ENCODE results near the gene CARS1.
A peak's percentile ranks its signal among the peaks of the same experiment; 100 is the strongest.
"Not testable (repeated sequence)": the region's sequence is repeated elsewhere in the genome, so short reads cannot be mapped to it uniquely, and the experiment has no call there.

Gene CARS1

GRCh38 chr11:3064709-3065108 is 7.5 kb upstream of the CARS1 start:
- not testable (repeated sequence) for H3K4me3 ChIP-seq (ENCODE audit: low read depth, low read length)

GRCh38 chr11:3063876-3064275 is 6.7 kb upstream of the CARS1 start:
- not testable (repeated sequence) for H3K4me3 ChIP-seq (ENCODE audit: low read depth, low read length); DNase-seq (ENCODE audit: low read depth)

More at GRCh38 chr11:3064709-3065108, 7.5 kb upstream of the CARS1 start:
- not testable (repeated sequence) for DNase-seq (ENCODE audit: low read depth)

GRCh38 chr11:3063432-3063831 is 6.2 kb upstream of the CARS1 start:
- not testable (repeated sequence) for H3K4me3 ChIP-seq (ENCODE audit: low read depth, low read length); DNase-seq (ENCODE audit: low read depth)

GRCh38 chr11:3060436-3061025 is 3.3 kb upstream of the CARS1 start:
- DNase-seq (ENCODE audit: low read depth): no peak
- H3K4me3 ChIP-seq (ENCODE audit: low read depth, low read length): no peak overlapping the region

DNA sequence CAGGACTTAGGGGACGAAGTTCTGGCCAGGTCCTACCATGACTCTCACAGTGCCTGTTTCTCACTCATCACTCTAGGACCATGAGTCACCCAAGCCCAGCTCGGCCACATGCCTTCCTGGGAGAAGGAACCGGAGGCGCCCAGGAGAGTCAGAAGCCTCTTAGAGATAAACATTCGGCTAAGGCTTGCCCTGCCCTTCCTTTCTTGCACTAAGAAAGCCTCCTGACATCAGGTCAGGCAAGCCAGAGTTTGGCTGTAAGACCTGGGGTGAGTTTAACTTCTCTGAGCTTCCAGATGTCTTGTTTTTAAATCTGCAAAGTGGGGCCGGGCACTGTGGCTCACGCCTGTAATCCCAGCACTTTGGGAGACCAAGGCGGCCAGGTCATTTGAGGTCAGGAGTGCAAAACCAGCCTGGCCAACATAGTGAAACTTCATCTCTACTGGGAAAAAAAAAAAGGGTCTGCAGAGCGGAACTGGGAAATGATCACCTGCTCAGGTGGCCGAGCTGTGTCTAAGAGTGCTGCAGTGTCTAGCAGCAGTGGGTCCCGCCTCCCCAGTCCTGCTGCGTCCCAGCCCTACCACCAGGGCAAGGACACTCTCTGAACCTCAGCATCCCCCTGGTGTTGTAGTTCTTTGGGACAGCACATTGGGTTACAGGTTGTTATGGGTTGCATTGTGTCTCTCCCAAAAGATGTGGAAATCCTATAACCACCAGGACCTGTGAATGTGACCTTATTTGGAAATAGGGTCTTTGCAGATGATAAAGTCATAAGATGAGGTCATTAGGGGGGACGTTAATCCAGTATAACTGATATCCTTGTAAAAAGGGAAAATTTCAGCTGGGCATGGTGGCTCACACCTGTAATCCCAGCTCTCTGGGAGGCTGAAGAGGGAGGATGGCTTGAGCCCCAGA is 1.8 kb upstream of the CARS1 start:
- peak; percentile 44 for DNase-seq (ENCODE audit: low read depth)
- no peak overlapping the region for H3K4me3 ChIP-seq (ENCODE audit: low read depth, low read length)

DNA sequence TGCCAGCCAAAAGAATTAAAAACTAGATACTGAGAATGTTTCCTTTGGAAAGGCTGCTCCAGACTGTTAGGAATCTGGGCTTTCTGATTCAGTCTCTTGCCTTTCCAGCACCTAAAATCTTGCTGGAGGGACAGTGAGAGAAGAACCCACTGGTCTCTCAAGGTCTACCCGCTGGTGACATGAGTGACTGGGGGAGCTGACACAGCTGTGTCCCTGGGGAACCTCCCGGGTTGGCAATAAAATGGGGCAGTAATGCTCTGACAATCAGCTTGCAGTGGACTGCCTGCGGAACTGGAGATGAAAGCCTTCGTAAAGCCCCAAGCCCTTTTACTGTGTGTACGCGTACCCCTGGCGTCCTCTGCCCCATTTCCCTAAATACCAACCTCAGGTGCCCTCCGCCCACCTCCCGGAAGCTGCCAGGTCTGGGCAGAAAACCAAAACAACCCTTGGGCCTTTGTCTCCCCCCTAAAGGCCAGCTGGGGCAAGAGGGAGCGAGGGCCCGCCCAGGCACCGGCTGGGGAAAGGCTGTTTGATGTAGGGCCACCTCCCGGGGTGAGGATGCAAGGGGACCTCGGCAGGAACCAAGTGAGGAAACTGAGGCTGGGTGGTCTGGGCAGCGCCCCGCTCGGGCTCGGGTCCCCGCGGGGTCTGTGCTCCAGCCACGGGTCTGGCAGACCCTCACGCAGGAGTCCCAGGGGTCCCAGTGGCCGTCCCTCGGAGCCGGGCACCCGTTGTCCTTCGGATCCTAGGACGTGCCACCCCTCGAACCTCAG is 741 bp downstream of the CARS1 start:
- DNase-seq (ENCODE audit: low read depth): no peak
- peak overlapping the region; percentile 96 for H3K4me3 ChIP-seq (ENCODE audit: low read depth, low read length)

GRCh38 chr11:3055891-3056290 is 1.3 kb downstream of the CARS1 start:
- no peak for DNase-seq (ENCODE audit: low read depth)
- peak overlapping the region; percentile 96 for H3K4me3 ChIP-seq (ENCODE audit: low read depth, low read length)

DNA sequence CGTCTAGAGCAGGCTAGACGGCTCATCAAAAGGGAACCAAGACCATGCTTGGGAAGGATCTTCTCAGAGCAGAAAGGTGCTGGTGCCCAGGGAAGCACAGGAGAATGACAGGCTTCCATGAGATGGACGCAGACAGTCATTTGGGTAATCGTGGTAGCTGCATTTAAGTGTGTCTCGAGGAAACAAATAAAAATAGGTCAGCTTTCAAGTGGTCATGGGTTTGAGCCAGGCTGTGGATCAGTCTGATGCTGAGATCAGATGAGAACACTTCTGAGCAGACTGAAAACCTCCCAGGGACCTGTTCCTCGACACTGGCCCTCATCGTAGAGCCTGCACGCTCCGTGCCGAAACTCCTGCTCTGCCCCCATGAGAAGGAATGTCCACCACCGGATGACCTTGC is 4.7 kb downstream of the CARS1 start:
- no peak for DNase-seq (ENCODE audit: low read depth)
- H3K4me3 ChIP-seq (ENCODE audit: low read depth, low read length): no peak overlapping the region

DNA sequence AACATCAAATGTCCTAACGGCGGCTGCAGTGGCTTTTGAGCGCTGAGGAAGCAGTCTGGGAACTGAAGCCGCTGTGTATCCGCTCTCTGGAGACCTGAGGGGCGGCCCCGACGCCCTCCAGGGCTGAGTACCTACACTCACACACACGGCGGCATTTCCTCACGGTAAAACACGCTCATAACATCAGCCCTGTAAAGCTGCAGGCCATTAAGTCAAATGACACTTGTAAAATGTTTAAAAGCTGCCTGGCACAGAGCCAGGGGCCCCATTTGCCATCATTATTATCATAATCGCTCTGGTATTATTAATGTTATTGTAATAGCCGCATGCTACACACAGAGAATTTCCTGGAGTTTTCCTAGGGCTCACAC is 5.1 kb downstream of the CARS1 start:
- no peak for DNase-seq (ENCODE audit: low read depth)
- no peak overlapping the region for H3K4me3 ChIP-seq (ENCODE audit: low read depth, low read length)

DNA sequence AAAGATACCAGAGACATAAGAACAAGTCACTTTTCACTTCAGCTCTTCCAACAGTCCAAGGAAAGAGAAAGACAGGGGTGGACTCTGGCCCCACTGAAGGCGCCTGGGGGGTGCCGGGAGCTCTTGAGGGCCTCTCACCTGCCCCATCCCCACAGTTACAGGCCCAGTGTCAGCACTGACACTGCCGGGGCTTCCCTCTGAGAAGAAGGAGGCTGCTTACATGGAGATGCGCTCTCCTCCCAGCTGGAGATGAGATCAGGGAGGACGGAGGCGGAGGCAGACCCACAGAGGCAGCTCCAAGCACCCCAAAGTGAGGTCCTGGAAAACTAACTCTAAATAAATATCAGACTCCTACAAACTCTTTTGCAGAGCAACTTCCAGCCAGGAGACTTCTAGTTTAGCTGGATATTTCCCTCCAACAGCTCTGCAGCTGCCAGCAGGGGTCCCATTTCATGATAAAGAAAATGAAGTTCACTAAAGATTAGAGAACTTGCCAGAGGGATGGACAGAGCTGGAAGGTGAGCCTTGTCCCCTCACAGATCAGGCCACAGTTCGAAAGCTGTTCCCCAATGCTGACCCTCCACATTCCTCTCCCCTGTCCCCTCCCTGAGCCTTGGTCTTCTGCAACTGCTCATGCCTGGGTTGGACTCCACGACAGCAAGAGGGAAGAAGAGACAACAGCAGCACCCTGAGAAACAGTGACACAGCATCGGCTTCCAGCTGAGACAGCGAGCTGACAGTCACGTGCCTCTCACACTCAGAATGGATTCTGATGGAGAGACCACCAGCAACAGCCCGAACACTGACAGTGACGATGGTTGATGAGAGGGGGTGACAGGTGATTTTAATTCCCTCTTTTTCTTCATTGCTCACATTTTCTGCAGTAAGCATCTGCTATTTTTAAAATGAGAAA is 5.8 kb downstream of the CARS1 start:
- H3K4me3 ChIP-seq (ENCODE audit: low read depth, low read length): no peak overlapping the region
- DNase-seq (ENCODE audit: low read depth): no peak

DNA sequence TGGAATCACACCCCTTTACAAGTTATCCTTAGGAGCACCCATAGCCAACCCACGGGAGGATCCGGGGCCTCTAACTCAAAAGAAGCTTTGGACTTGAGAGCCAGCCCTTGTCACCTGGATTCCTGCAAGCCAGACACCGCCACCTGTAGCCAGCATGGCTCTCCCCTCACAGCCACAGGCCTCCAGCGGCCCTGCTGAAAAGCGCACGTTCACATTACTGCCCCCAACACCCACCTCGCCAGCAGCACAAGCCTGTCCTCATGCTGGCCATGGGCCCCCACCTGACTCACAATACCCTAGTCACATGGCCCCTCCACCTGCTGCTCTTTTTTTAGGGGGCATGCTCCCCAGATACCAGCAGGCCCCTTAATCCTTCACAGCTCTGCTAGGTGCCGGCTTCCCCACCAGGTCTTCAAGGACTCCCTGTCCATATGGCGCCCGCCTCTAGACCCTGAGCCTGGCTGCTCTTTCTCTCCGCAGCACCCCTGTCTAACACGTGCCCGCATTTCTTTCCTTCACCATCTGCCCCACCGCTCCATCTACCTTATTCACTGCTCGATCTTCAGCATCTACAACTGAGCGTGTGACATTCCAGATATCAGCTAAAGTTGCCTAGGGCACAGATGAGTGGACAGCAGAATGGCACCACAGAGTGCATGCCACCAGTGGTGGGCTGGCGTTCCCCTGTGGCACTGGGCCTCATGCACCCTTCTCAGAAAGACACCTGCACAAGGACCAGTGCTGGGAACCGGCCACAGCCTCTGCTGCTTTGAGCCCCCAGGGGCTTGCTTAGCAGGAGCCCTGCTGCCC is 6.6 kb downstream of the CARS1 start:
- H3K4me3 ChIP-seq (ENCODE audit: low read depth, low read length): no peak overlapping the region
- DNase-seq (ENCODE audit: low read depth): no peak

DNA sequence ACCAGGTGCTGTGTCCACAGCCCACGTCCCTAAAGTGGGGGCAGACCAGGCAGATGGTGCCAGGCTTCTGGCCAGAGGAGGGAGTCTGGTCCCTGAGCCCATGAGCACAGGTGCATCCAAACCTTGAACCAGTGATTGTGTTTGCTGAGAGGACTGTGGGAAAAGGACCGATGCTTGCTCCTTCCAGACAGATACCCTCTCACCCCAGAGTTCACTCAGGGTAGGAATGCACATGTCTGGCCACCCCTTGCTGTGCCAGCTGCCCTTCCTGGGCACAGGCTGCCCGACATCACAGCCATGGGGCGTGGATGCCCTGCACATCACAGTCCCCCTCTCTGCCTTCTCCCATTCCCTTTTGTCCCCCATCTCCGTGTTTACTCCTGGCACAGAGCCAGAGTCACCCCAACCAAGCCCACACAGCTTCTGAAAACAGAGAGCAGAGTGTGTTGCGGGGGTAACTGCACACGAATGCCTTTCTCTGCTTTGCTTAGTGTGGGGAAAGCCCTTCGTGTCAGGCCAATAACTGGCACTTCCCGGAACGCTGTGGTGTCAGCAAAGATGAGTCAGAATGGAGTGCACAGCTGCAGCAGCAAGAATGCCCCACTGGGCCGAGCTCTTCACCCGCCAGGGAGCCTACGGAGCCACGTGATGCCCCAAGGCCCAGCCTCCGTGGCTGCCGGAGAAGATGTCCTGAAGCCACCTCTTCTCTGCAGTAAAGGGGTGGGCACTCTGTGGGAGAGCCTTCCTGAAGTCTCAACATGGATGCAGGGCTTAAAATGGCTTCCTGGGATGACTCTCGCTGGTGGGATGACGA is 7.6 kb downstream of the CARS1 start:
- DNase-seq (ENCODE audit: low read depth): peak; percentile 87
- peak overlapping the region; percentile 7 for H3K4me3 ChIP-seq (ENCODE audit: low read depth, low read length)

DNA sequence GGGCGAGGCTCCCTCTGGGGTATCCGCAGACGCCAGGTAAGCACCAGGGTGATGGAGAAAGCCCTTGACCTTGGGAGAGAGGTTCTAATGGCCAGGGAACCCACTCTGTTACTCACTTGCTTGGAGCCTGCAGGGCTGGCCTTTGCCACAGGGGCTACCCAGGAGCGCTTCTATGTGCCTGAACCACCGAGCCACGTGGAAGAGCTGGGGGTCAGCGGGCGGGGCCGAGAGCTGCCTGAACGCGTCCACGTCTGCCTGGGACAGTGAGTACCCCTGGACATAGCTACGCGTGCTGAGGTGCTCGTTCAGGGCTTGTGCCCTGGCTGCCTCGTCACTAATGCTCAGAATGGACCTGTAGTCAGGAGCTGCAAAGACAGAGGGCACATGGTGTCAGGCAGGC is 9.6 kb downstream of the CARS1 start:
- DNase-seq (ENCODE audit: low read depth): no peak
- no peak overlapping the region for H3K4me3 ChIP-seq (ENCODE audit: low read depth, low read length)

- no peak for DNase-seq (ENCODE audit: low read depth)
Observed at GRCh38 chr11:3046641-3047040, 10.6 kb downstream of the CARS1 start.

GRCh38 chr11:3046190-3046589 is 11.0 kb downstream of the CARS1 start:
- DNase-seq (ENCODE audit: low read depth): no peak
- H3K4me3 ChIP-seq (ENCODE audit: low read depth, low read length): no peak overlapping the region

More at GRCh38 chr11:3046641-3047040, 10.6 kb downstream of the CARS1 start:
- no peak overlapping the region for H3K4me3 ChIP-seq (ENCODE audit: low read depth, low read length)

GRCh38 chr11:3044915-3045314 is 12.3 kb downstream of the CARS1 start:
- no peak overlapping the region for H3K4me3 ChIP-seq (ENCODE audit: low read depth, low read length)
- no peak for DNase-seq (ENCODE audit: low read depth)

GRCh38 chr11:3044004-3044403 is 13.2 kb downstream of the CARS1 start:
- no peak for DNase-seq (ENCODE audit: low read depth)

More at GRCh38 chr11:3044004-3044403, 13.2 kb downstream of the CARS1 start:
- no peak overlapping the region for H3K4me3 ChIP-seq (ENCODE audit: low read depth, low read length)
